Heart left ventricle (tissue), 13 donors: ENCODE results near the gene HHIP.

Source experiments
- CTCF ChIP-seq, 12 donors: fragments of 200-600 bp; sonication (generic) in 4 of 12; IDR thresholded peaks; one replicate each; pipeline versions ENCODE4 v1.5.0 to v1.8.0; 2018 to 2022; ENCODE audit warnings: antibody characterized with exemption in 12 of 12, mild to moderate bottlenecking in 5 of 12
- POLR2A ChIP-seq, 2 donors: fragments of 450-650 bp; IDR thresholded peaks; one replicate each; pipeline ENCODE4 v1.6.1; 2017; ENCODE audit warnings: antibody characterized with exemption in 2 of 2, mild to moderate bottlenecking in 2 of 2, moderate library complexity in 2 of 2
- donor health status: ischemic (EF 13 %, LVEDD 7.1; RV severe dilation, severe dysfunction).
- donor health status: DM: no; HTN: yes; CAD: no.
- donor health status: DM: no; HTN: no; CAD: no.
- donor health status: ischemic (EF 25% LVEDD 6.9; RV normal size, moderate dysfunction).
- donor health status: ischemic (EF 25% LVEDD 5.7; RV mildly dilated, moderate dysfunction).
- donor health status: ischemic (EF 35%, LVEDD 5.7; RV mildly dilated, moderate dysfunction).
- donor health status: nonischemic (EF 11% LVEDD 7.7; RV severe dilation, severe dysfunction).
- donor health status: DM: yes; HTN: yes; CAD: no.
- donor health status: PGD.
- donor health status: ischemic (EF 29% LVEDD 5.4; RV normal size, mild dysfunction).
- donor health status: nonischemic (EF 23%, LVEDD 6.1; RV moderate dilation, normal function).

GRCh38 chr4:144720491-144720890 lies 74.5 kb downstream of the HHIP start:
- TF ChIP-seq CTCF (IDR thresholded peaks at IDR 0.05), result no peak
- TF ChIP-seq POLR2A (IDR thresholded peaks at IDR 0.05), result no peak
